Transverse colon (tissue), 4 donors: ENCODE data around the gene PKP1. TPM values are rescaled to one million over a fixed set of nuclear protein-coding genes. Genes with fewer than 3 reads are reported as not detected.
"Not testable (repeated sequence)": the region's sequence is repeated elsewhere in the genome, so short reads cannot be mapped to it uniquely, and the experiment has no call there.

Experiments used
- DNase-seq: peaks from one replicate; pipeline ENCODE4 v3.0.0-alpha.2; 2019
- H3K27ac ChIP-seq, 4 donors: fragments of 200-600 bp; sonication (generic); 2 replicates each; pipeline ENCODE4 v1.5.1; 2016 to 2018; ENCODE audit warnings: inconsistent platforms in 4 of 4
- H3K27me3 ChIP-seq: fragments of 200-600 bp; sonication (generic); 2 replicates; pipeline ENCODE4 v1.5.1; 2017; ENCODE audit warnings: inconsistent platforms
- H3K36me3 ChIP-seq, 4 donors: fragments of 200-600 bp; sonication (generic); 2 replicates each; pipeline ENCODE4 v1.5.1; 2017 to 2019; ENCODE audit warnings: inconsistent platforms in 4 of 4
- H3K4me1 ChIP-seq, 4 donors: fragments of 200-600 bp; sonication (generic); 2 replicates each; pipeline ENCODE4 v1.5.1; 2017 to 2020; ENCODE audit warnings: inconsistent platforms in 4 of 4
- H3K4me3 ChIP-seq, 4 donors: fragments of 200-600 bp; sonication (generic); 1 replicate in 1 of 4; 2 replicates in 3 of 4; pipeline versions ENCODE4 v1.5.1 to v1.6.1; 2017 to 2019; ENCODE audit warnings: inconsistent platforms in 4 of 4
- H3K9me3 ChIP-seq, 2 donors: fragments of 200-600 bp; sonication (generic); 2 replicates each; pipeline ENCODE4 v1.5.1; 2017 to 2019; ENCODE audit warnings: inconsistent platforms in 2 of 2
- EP300 ChIP-seq: sonication (generic); formaldehyde crosslinking; IDR thresholded peaks from one replicate; pipeline ENCODE4 v1.6.1; 2017; ENCODE audit warnings: antibody characterized with exemption, low read depth
- POLR2A ChIP-seq: fragments of 450-650 bp; IDR thresholded peaks from one replicate; pipeline ENCODE4 v1.6.1; 2016; ENCODE audit warnings: antibody characterized with exemption, mild to moderate bottlenecking, moderate library complexity
- POLR2AphosphoS5 ChIP-seq, 3 donors: sonication (generic); formaldehyde crosslinking; IDR thresholded peaks; one replicate each; pipeline ENCODE4 v1.6.1; 2016; ENCODE audit warnings: antibody characterized with exemption in 3 of 3
- WGBS, 2 donors: methylation state at CpG; one replicate each; pipeline ENCODE4 v1.1.5; 2018; ENCODE audit warnings: low coverage in 1 of 2; 5-methylcytosine and 5-hydroxymethylcytosine counted together
- in situ Hi-C, 4 donors: fragments of 200-750 bp; cut with MboI; loops; one replicate each; pipeline versions ENCODE4 v1.15.0 to v1.15.1; 2017; ENCODE audit warnings: low sequenced_read_pairs in 3 of 4, low pct_ligation_motif_present in 1 of 4, low pct_unique_long_range_greater_than_20kb in 1 of 4
- intact Hi-C: fragments of 100-400 bp; cut with DNase I; formaldehyde crosslinking; loops from one replicate; pipeline ENCODE4 v1.15.1; 2023; ENCODE audit warnings: low total_unique reads
- total RNA-seq, 4 donors: library from RNA; depleted of rRNA; stranded (reverse); fragments of >200 nt; gene quantifications; one replicate each; pipeline ENCODE4 v1.1.0, GENCODE V29; 2016
- TF ChIP-seq, protein P1 (sequence below), 5 experiments: fragments of 200-600 bp in 3 of 5; fragments of 450-650 bp in 2 of 5; sonication (generic) in 3 of 5; IDR thresholded peaks; 1 replicate in 2 of 5; 2 replicates in 3 of 5; pipeline ENCODE4 v1.5.1; 2016 to 2017; ENCODE audit warnings: antibody characterized with exemption in 5 of 5, inconsistent platforms in 3 of 5, mild to moderate bottlenecking in 2 of 5, moderate library complexity in 1 of 5

Gene PKP1
- total RNA-seq: under 1 TPM in 2 of 4 donors, not detected in 2; 0.14 to 0.32 TPM

GRCh38 chr1:201282931-201283829 lies at the start of gene PKP1:
PKP1 (plus strand) TSS chr1:201283506; CDS start chr1:201283703, 197 bp downstream.
- Histone ChIP-seq H3K4me3 (peak within 1 kb of the TSS in 2 of 4 donors; percentile 9 to 23), H3K27me3 (peaks cover 53% of the 10 kb centered on the region), H3K36me3 (no peaks in the 10 kb centered on the region), H3K4me1 (peaks cover 7 to 12% (median 8%) of the 10 kb centered on the region in 4 donors), H3K9me3 (no peaks in the 10 kb centered on the region), H3K27ac (no peak within 1 kb of the TSS)
- peak; percentile 51 for DNase-seq
- no peak for TF ChIP-seq POLR2A
- no peak for TF ChIP-seq EP300
- TF ChIP-seq, protein P1, sequence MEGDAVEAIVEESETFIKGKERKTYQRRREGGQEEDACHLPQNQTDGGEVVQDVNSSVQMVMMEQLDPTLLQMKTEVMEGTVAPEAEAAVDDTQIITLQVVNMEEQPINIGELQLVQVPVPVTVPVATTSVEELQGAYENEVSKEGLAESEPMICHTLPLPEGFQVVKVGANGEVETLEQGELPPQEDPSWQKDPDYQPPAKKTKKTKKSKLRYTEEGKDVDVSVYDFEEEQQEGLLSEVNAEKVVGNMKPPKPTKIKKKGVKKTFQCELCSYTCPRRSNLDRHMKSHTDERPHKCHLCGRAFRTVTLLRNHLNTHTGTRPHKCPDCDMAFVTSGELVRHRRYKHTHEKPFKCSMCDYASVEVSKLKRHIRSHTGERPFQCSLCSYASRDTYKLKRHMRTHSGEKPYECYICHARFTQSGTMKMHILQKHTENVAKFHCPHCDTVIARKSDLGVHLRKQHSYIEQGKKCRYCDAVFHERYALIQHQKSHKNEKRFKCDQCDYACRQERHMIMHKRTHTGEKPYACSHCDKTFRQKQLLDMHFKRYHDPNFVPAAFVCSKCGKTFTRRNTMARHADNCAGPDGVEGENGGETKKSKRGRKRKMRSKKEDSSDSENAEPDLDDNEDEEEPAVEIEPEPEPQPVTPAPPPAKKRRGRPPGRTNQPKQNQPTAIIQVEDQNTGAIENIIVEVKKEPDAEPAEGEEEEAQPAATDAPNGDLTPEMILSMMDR (IDR thresholded peaks at IDR 0.05): no peak
- TF ChIP-seq POLR2AphosphoS5 (IDR thresholded peaks at IDR 0.05): no peak
- 4 to 10% methylated on average over 4 to 25 of the region's 55 CpGs for WGBS, 2 donors
- in situ Hi-C loops (no loop called here), intact Hi-C loops (no loop called here)

- in situ Hi-C loops, H3K4me1 ChIP-seq, H3K27ac ChIP-seq, H3K36me3 ChIP-seq, H3K4me3 ChIP-seq, DNase-seq, intact Hi-C loops, H3K9me3 ChIP-seq: not testable (repeated sequence)
- WGBS, 2 donors: 78 to 81% methylated on average over 5 to 10 of the region's 11 CpGs
- peaks cover 31% of the 10 kb centered on the region for H3K27me3 ChIP-seq
These were observed 43.7 kb upstream of the PKP1 start for GRCh38 chr1:201239646-201240045.

DNA sequence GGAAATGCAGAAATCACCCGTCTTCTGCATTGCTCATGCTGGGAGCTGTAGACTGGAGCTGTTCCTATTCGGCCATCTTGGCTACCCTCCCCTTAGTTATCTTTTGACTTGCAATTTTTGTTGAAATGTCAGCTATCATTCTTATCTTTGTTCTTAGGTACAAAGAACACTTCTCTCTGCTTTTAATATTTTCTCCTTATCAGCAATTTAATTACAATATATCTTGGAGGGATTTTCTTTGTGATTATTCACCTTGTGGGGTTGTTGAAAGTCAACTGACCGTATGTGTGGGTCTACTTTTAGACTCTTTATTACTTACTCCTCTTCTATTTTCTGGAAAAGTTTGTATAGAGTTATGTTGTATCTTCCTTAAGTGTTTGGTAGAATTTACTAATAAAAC lies 43.1 kb upstream of the PKP1 start:
- 88 to 89% methylated on average over 2 to 3 of the region's 3 CpGs for WGBS, 2 donors

GRCh38 chr1:201241736-201242135 lies 41.6 kb upstream of the PKP1 start:
- no peaks in the 10 kb centered on the region for H3K9me3 ChIP-seq
- intact Hi-C loops (no loop called here), in situ Hi-C loops (no loop called here)
- TF ChIP-seq, protein P1 (IDR thresholded peaks at IDR 0.05): no peak
- TF ChIP-seq EP300 (no peak), POLR2A (no peak), POLR2AphosphoS5 (IDR thresholded peaks at IDR 0.05) (no peak)
- no peak overlapping the region for H3K27ac ChIP-seq
- H3K4me1 ChIP-seq: no peaks in the 10 kb centered on the region
- peaks cover 37% of the 10 kb centered on the region for H3K27me3 ChIP-seq
- H3K4me3 ChIP-seq: no peak overlapping the region
- 87 to 91% methylated on average over 2 of the region's 2 CpGs for WGBS, 2 donors
- DNase-seq: no peak
- H3K36me3 ChIP-seq: no peaks in the 10 kb centered on the region

More for the DNA sequence above, 43.1 kb upstream of the PKP1 start:
- no peak for DNase-seq
- TF ChIP-seq EP300 (no peak), POLR2AphosphoS5 (IDR thresholded peaks at IDR 0.05) (no peak), POLR2A (no peak)
- TF ChIP-seq, protein P1 (IDR thresholded peaks at IDR 0.05): no peak
- in situ Hi-C loops: no loop called here
- H3K36me3 ChIP-seq: no peaks in the 10 kb centered on the region
- H3K27ac ChIP-seq: no peak overlapping the region
- H3K9me3 ChIP-seq: no peaks in the 10 kb centered on the region
- no peak overlapping the region for H3K4me3 ChIP-seq
- H3K27me3 ChIP-seq: peaks cover 36% of the 10 kb centered on the region
- intact Hi-C loops: no loop called here
- H3K4me1 ChIP-seq: no peaks in the 10 kb centered on the region
